HCEC 1CT (cell line): ENCODE measurements around the gene RGPD4.
"Not testable (repeated sequence)": the region's sequence is repeated elsewhere in the genome, so short reads cannot be mapped to it uniquely, and the experiment has no call there.

ENCODE experiments used
- DNase-seq: peaks from one replicate; pipeline ENCODE4 v3.0.0-alpha.2; 2017

The RGPD4 gene

DNA sequence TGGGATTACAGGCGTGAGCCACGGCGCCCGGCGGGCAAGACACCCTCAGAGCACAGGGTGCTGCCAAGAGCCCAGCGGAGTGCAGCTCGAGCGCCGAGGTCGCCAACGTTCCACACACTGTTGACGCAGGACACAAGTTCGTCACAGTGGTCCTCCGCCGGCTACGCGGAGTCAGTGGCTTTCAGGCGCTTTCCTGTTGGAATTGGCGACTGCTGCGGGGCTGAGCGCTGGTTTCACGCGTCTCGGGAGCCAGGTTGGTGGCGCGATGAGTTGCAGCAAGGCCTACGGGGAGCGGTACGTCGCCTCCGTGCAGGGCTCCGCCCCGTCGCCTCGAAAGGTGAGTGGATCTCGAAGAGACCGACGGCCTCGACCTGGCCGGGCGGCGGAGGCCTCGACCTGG, at the start of gene RGPD4:
TSS of gene RGPD4 (plus strand) at position 144 of the 400 bp plus-strand sequence. CDS start at position 266, 122 bp downstream.
- not testable (repeated sequence) for DNase-seq

- no peak for DNase-seq
Observed at GRCh38 chr2:107777974-107778373, 48.7 kb upstream of the RGPD4 start.

DNA sequence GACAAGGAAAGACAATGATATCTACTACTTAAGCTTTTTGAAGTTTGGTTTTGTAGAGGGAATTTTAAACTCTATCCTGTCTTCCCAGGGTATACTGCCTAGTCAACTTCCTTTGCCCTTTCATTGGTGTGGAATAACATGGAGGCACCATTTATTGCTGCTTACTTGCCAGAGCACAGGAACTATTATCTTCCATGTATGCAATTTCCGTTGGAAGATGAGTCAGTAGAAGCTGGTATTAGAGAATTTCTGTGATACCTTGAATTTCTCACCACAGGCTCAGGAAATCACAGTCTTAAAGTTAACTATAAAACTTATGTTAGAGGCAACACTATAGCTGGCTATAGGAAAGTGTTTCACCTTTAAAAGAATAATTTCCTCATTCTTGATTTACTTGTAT, 40.9 kb upstream of the RGPD4 start:
- DNase-seq: no peak

DNA sequence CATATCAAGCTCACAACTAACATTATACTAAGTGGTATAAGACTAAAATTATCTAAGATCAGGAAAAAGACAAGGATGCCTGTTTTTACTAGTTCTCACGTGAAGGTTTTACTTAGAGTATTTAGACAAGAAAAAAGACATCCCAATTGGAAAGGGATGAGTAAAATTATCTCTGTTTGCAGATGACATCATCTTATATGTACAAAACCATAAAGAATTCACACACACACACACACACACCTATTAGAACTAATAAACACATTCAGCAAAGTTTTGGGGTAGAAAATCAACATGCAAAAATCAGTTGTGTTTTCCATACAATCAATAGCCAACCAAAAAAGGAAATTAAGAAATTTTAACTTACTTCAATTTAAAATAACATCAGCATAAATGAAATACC, 35.9 kb upstream of the RGPD4 start:
- DNase-seq: no peak

- no peak for DNase-seq
Observed at GRCh38 chr2:107801498-107801897, 25.2 kb upstream of the RGPD4 start.

DNA sequence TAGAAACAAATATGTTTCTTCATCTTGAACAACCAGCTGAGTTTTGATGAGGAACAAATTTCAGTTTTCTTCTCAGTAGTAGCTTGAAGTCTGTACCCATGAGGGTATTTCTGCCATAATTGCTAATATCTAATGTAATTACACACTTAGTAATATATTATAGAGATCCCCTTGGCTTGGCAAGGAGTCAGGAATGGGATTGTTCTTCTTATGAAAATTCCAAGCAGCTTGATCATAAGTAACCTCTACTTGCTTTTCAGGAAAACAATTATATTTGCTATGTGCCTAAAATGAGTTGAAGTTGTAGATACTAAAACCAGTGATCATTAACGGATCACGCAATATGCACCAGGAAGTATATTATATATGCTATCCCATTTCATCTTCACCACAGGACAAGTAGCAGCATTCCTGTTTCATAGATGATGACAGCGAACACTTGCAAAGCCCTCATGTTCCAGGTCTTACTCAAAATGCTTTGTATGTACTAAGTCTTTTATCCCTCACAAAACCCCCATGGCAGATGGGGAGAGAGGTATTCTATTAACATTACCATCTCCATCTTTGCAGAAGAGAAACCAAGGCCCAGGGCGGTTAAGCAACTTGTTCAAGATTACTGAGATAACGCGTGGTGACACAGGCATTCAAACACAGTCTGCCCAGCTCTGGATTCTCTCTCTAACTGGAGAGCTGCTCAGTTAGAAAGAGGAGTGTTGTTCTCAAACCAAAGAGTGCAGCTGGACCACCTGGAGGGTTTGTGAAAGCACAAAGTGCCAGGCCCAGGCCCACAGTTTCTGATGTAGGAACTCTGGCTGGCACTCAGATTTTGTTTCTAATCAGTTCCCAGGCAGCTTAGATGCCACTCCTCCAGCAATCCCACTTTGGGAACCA, 21.8 kb upstream of the RGPD4 start:
- DNase-seq: no peak

DNA sequence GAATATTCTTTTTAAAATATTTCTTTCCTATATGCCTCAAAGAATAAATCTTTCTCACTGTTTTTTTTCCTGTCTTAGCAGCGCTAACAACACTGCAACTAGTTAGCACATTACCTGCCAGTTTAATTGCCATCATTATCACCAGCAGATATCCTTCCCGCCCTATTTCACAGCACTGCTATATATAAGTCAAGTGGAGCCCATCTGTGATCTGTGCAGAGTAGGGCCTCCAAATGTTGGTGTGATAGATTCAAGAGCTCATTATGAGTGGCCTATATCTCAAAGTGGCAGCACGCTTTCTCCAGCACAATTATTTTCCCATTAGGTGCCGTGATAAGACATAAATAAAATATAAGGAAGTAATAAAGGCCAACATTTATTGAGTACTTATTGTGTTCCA, 19.8 kb upstream of the RGPD4 start:
- no peak for DNase-seq

- DNase-seq: no peak
Observed at GRCh38 chr2:107807988-107808387, 18.7 kb upstream of the RGPD4 start.

GRCh38 chr2:107808959-107809358, 17.7 kb upstream of the RGPD4 start:
- DNase-seq: no peak

DNA sequence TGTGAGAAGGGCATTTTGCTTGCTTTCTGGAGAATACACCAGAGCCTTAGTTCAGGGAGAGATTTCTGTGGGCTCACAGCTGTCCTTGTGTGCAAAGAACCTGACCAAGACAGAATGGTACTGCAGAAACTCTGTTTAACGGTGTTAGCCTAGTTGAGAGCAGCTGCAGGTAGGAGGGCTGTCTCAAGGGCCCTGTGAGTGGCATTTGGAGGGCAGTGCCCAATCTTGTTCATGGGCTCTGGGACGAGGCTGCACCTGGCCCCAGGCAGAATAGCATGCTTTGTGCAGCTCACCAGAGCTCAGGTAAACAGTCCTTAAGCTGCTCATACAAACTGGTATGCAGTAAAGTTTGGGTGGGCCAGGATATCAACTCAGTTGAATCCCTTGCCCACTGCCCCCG, 16.9 kb upstream of the RGPD4 start:
- no peak for DNase-seq

DNA sequence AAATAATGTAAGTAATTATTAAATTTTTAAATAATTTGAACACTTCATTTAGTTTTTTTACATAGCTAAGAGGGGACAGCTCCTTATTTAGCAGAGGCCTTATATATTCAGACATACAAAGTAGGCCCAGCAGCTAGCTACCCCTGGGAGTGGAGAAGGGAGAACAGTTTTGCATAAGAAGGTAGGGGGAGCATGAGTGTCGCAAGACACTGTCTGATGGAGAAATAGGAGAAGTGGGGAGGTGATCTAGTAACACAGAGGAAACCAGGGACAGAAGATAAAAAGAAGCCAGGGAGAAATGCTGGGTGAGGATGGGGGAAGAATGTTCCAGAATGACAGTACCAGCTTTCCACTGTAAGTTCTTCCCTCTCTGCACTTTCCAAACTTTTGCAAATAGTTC, 16.0 kb upstream of the RGPD4 start:
- DNase-seq: no peak

GRCh38 chr2:107811411-107811810, 15.3 kb upstream of the RGPD4 start:
- DNase-seq: no peak

- no peak for DNase-seq
Observed at GRCh38 chr2:107812006-107812405, 14.7 kb upstream of the RGPD4 start.

- DNase-seq: no peak
Observed at GRCh38 chr2:107817378-107817777, 9.3 kb upstream of the RGPD4 start.

GRCh38 chr2:107822302-107822701, 4.4 kb upstream of the RGPD4 start:
- DNase-seq: no peak

GRCh38 chr2:107824451-107825205, 2.1 kb upstream of the RGPD4 start:
- DNase-seq: no peak

DNA sequence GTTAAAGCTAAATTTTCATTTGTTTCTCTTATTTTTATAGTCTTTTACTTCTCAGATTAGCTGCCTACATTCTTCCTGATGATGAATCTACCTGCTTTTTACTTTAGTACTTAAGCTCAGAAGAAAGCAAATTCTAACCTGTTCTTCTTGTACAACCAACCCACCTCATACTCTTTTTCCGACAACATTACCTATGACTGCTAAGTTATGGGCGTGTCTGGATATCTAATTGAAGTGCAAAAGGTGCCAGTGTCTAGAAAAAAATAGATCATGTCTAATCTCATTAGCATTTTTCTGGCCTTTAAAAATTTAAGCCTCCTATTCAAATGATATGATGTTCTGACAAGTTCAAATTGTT, 1.5 kb upstream of the RGPD4 start:
- no peak for DNase-seq

GRCh38 chr2:107829514-107829913, 2.8 kb downstream of the RGPD4 start:
- DNase-seq: not testable (repeated sequence)

DNA sequence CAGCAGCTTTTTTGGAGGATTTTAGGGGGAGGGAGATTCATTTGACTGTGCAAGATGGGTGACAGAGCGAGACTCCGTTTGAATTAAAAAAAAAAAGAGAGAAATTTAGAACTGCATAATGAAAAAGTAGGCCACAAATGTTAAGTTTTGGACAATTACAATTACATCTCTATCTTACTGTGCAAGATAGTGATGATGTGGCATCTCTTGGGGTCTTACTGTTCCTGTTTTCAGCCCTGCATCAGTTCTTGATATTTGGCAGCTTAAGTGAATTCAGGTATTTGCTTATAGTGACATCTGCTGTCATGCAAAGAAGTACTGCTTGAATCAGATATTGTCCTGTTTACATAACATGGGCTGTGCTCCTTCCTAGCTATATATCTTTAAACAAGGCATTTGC, 6.5 kb downstream of the RGPD4 start:
- not testable (repeated sequence) for DNase-seq

GRCh38 chr2:107833618-107834017, 6.9 kb downstream of the RGPD4 start:
- not testable (repeated sequence) for DNase-seq

DNA sequence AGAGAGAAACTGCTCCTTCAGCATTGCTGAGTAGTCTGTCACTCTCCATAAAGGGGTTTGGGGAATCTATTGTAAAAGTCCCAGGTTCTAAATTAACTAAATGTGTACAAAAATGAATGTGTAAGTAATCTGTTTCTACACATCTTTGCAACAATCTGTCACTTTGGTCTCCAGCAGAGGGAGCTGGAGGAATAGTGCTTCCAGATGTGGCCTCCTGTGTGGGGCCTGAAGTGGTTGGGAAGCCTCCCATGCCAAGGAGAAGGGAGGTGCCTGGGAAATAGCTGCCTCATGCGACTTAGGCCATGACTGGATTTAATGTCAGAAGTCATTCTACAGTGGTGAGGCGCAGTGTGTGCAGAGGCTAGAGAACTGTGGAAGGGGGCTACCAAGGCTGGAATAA, 89.4 kb downstream of the RGPD4 start:
- DNase-seq: not testable (repeated sequence)

DNA sequence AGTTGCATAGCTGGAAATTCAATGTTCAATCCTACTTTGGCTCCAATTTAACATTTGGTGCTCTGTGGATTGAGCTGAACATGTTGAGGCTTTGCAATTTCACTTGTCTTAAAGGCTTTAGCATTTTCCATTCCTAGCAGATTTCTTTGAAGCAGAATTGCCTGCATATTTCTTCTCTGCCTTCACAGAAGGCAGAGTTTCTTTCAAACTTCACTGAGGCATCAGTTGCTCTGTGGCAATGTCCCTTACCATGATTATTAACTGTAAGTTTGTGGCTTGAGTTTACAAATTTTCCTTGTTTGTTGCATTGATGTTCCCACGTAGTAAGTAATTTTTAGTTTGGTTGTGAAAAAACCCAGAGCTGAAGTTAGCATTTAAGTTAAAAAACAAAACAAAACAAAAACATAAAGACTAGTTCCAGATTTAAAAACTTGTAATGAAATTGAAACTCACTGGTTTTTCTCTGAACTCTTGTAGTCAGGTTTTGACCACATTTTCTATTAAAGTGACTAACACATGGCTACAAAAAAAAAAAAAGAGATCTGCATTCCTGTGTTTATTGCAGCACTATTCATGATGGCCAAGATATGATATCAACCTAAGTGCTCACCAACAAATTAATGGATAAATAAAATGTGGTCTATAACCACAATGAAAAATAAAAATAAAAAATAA, 90.1 kb downstream of the RGPD4 start:
- not testable (repeated sequence) for DNase-seq

DNA sequence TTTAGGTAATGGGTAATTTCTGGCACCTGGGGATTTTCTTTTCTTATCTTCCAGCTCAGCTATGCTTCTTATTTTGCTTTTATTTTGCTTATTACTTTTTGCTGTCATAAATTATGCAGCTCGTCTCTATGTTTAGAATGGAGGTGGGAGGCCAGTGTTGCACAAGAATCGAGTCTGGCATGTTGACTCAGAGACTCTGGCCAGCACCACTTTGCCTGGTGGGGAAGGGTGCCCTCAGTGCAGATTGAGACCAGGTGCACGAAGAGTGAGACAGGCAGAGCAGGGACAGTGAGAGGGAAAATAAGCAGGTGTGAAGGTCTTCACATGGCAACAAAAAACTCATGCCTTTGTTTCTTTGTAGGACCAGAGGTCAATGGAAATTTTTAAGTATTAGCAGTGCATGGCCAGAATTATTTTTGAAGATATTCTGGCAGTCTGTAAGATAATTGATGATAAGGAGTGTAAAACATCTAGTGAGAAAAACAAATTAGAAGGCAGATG, 100.4 kb downstream of the RGPD4 start:
- no peak for DNase-seq
